Body of pancreas (tissue), 4 donors: ENCODE results near the gene CPN1.

Experiments
- POLR2A ChIP-seq, 3 donors: fragments of 450-650 bp; IDR thresholded peaks; one replicate each; pipeline ENCODE4 v1.6.1; 2016; ENCODE audit warnings: antibody characterized with exemption in 3 of 3, mild to moderate bottlenecking in 2 of 3
- TF ChIP-seq, protein P1 (sequence below), 7 experiments: fragments of 450-650 bp in 4 of 7; fragments of 200-600 bp in 3 of 7; sonication (generic) in 3 of 7; IDR thresholded peaks; one replicate each; pipeline ENCODE4 v1.5.1; 2016 to 2019; ENCODE audit warnings: antibody characterized with exemption in 7 of 7

- TF ChIP-seq, protein P1, sequence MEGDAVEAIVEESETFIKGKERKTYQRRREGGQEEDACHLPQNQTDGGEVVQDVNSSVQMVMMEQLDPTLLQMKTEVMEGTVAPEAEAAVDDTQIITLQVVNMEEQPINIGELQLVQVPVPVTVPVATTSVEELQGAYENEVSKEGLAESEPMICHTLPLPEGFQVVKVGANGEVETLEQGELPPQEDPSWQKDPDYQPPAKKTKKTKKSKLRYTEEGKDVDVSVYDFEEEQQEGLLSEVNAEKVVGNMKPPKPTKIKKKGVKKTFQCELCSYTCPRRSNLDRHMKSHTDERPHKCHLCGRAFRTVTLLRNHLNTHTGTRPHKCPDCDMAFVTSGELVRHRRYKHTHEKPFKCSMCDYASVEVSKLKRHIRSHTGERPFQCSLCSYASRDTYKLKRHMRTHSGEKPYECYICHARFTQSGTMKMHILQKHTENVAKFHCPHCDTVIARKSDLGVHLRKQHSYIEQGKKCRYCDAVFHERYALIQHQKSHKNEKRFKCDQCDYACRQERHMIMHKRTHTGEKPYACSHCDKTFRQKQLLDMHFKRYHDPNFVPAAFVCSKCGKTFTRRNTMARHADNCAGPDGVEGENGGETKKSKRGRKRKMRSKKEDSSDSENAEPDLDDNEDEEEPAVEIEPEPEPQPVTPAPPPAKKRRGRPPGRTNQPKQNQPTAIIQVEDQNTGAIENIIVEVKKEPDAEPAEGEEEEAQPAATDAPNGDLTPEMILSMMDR (IDR thresholded peaks at IDR 0.05): no peak
- no peak for TF ChIP-seq POLR2A (IDR thresholded peaks at IDR 0.05)
Observed at GRCh38 chr10:100061401-100061800, 20.3 kb downstream of the CPN1 start.
